Middle frontal gyrus (tissue), 1 donor: ENCODE results near the gene RAB8B.

Source experiments
- DNase-seq: peaks from one replicate; pipeline ENCODE4 v3.0.0-alpha.2; 2015; ENCODE audit warnings: low spot score; ENCODE audit errors: extremely low spot score

The RAB8B gene

DNA sequence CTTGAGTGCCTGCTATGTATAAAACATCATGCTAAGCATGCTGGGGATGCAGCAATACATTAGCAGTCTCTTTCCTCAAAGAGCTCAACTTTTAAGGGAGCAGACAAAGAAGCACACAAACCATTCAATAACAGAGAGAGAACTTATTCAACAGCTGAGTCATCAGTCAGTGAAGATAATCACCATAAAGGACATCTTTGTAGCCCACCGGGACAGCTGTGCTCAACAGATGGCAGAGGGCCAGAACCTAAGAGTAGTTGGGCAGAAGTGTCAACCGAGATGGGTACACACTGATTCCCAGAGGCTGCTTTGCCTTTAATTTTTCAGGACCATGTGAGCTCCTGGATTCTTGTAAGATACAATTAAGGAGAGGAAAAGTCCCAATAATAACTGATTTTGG, 4.2 kb upstream of the RAB8B start:
- DNase-seq, result no peak

GRCh38 chr15:63186065-63186464, 3.3 kb upstream of the RAB8B start:
- DNase-seq, result no peak

DNA sequence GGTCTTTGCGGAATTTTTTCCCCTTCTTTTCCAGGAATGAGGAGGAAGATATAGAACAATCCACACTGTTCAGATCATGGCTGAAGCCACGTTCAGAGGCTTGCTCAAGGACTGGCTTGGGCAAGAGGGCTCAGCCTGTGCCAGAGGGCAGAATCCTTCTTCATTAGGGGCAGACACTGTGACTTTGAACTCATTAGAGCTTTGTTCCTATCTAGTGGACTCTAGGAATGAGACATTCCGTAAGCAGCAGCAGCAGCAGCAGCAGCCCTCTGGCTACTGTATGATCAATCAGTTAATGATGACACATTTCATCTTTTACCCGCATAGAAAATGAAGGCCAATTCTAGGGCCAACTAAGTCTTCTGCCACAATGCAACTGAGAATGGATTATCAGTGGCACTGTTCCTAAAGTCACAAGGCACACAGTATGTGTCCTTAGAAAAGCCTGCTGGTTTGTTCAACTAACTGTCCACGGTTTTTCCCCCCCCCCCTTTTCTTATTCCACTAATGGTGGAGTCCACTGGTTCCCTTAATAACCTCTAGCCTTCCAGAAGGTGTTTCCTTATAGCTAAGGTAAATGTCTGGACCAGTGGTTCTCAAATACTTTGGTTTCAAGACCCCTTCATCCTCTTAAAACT, 1.7 kb upstream of the RAB8B start:
- DNase-seq, result no peak

DNA sequence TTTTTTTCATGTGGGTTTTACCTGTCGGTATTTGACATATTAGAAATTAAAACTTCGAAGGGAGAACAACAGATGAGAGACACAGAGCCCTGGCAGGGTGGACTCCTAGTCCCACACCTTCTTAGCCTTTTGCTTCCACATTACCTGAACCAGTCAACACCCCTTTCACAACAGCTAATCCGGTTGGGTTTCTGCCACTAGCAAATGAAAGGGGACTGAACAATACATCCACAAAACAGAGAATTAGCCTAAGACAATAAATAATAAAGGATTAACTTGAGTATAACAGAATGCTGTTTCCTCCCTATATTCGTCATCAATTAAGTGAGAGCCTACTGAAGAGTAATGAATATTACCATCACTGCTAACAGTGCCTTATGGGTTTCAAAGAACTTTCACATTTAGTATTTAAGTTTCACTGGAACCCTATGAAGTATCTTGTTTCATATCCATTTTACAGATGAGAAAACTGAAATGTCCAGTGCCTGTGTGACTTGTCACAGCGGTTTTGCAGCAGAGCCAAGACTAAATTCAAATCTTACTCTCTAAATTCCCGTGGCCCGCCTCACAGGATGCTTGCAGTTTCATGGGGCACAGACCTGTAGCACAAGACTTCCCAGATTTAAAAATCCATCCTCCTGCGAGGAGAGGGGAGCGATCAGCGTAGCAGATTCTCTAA, 1.0 kb upstream of the RAB8B start:
- no peak for DNase-seq

GRCh38 chr15:63189941-63190768, 749 bp downstream of the RAB8B start:
- no peak for DNase-seq

DNA sequence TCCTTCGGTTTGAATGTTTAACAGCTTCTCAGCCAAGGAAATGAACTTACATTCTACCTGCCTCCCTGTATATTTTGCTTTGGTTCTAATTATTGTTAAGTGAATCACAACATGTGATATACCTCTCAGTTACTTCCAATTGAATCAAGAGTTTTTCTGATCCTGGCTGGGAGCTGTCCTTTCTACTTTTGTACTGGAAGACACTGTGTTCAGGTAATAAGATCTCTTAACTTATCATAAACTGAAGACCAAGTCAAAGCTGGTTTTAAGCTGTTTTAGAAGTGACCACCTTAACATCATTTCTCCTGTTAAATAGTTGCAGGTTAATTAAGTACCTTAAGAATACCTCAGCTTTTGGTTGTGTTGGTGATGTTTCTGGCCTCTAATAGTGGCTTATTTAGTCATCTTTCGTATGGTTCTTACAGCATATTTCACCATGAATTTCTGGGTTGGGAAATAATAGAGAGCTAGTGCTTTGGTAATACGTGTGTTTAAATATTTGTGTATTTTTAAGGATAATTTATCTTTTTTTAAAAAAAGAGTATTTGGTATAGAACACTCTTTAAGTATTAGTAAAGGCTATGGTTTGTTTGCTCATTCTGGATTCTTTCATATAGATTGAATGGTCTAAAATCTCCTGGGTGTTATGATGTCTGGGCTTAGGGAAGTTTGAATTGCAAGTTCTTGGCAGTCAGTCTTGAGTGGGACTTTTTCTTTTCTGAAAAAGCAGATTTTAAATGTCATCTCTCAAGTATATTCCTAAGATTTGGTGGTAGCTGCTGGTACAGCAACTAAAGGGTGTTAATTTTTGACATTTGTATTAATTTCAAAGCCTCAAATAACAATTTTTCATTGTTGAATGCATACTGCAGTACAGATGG, 1.6 kb downstream of the RAB8B start:
- no peak for DNase-seq

- no peak for DNase-seq
Measured at GRCh38 chr15:63191895-63192618, 2.7 kb downstream of the RAB8B start.

- DNase-seq, result no peak
Measured at GRCh38 chr15:63192619-63193206, 3.3 kb downstream of the RAB8B start.

DNA sequence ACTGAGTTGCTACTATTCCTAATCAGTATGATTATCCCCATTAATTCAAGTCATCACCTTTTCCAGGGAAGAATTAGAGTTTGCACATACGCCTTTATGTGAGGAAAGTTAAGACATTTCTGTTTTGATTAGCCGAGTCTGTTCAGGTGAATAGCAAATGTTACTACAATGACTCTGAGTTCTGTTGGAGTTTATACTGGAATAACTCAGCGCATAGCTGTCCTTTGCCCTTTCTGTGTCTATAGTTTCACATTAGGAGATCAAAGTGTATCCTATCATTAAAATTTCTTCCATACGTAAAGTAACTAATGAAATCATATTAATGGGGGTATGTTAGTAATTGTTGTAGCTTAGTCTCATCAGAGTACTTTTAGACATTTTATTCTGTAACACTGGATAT, 4.9 kb downstream of the RAB8B start:
- no peak for DNase-seq

DNA sequence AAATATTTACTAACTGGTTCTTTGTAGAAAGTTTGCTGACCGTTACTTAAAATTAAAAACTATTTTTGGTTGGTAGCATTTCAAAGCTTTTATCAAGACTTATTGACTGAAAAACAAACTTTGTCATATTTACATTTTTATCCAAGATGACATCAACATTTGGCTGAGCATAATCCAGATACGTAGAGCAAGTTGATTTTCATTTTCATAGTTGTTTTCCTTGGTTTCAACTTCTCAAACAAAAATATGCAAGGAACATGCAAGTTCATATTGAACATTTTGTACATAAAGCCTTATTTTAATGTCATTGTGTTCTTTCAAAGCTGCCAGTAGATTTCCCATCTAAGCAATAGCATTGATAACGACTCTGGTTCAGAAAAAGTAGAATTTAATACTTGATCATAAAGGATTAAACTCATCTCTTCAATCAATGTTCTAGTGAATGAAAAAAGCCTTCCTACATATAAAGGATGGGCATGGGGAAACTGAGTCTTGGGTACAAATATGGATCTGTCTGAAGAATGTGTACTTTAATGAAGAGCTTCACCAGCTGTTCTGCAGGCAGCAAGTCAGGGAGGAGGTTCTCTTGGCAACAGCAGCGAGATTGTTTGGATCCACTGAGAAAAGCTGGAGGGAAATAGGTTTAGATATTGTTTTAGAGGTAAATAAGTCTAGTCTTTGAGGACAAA, 5.6 kb downstream of the RAB8B start:
- no peak for DNase-seq

- DNase-seq, result no peak
Measured at GRCh38 chr15:63195569-63196015, 6.2 kb downstream of the RAB8B start.

DNA sequence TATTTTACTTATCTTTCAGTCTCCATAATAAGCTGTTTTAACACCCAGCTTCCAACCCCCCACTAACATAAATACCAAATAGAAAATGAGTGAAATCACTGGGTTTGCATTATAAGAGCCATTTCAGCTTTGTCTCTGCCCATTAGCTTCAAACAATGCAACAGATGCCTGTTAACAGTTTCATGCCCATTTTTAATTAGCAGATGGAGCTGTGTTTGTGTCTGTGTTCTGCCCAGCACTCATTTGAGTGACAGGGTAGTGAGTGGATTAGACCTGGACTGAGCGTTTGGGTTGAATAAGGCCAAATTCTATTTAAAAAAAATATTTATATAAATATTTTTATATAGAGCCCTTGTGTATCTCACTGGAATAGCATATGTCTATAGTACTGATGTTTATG, 7.4 kb downstream of the RAB8B start:
- no peak for DNase-seq

- DNase-seq, result no peak
Measured at GRCh38 chr15:63197626-63198025, 8.2 kb downstream of the RAB8B start.

GRCh38 chr15:63198371-63199250, 9.2 kb downstream of the RAB8B start:
- DNase-seq, result no peak

GRCh38 chr15:63200464-63201249, 11.3 kb downstream of the RAB8B start:
- DNase-seq, result no peak

GRCh38 chr15:63202861-63203260, 13.5 kb downstream of the RAB8B start:
- DNase-seq, result no peak

- no peak for DNase-seq
Measured at GRCh38 chr15:63203451-63204090, 14.2 kb downstream of the RAB8B start.
